OCI-LY7 (cell line): ENCODE results near the gene MMP19.

Source experiments
- CTCF ChIP-seq: fragments of 200-600 bp; sonication (generic); conservative IDR thresholded peaks from 2 replicates; pipeline ENCODE4 v1.5.1; 2014; ENCODE audit warnings: mild to moderate bottlenecking, antibody characterized with exemption, low read length, moderate library complexity, mixed read lengths
- EZH2phosphoT487 ChIP-seq: fragments of 200-600 bp; sonication (generic); IDR thresholded peaks from 2 replicates; pipeline ENCODE4 v1.6.1; 2018; ENCODE audit warnings: low read depth, borderline replicate concordance, mild to moderate bottlenecking, mixed run types, antibody characterized with exemption, low read length, moderate library complexity, mixed read lengths

DNA sequence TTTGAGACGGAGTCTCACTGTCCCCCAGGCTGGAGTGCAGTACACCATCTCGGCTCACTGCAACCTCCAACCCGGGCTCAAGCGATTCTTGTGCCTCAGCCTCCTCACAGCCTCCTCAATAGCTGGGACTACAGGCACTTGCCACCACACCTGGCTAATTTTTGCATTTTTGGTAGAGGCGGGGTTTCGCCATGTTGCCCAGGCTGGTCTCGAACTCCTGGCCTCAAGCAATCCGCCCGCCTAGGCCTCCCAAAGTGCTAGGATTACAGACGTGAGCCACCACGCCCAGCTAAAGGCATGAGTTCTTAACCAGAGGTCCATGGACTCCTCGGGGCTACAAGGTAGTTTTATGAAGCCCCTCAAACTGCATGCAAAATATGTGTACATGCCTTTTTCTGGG is 27.3 kb downstream of the MMP19 start:
- no peak for TF ChIP-seq CTCF
- TF ChIP-seq EZH2phosphoT487: no peak
